ENCODE data around the gene MLXIP. TPM values are rescaled to one million over a fixed set of nuclear protein-coding genes. Genes with fewer than 3 reads are reported as not detected.

Gene MLXIP
- total and polyA plus RNA-seq, 2 of the 13 experiments (the other 11 are each of a cell fraction or from before 2014, with no cell fraction given): 5.3 to 6.7 TPM

GRCh38 chr12:122079033-122079531, 526 bp downstream of the MLXIP start (continued):
- TF ChIP-seq ZNF83 (CRISPR knock-in tag; IDR thresholded peaks at IDR 0.05; ENCODE audit: borderline replicate concordance) (0 out of 2 replicates have a peak, but pooled peaks have one; percentile 65), ASH2L (IDR thresholded peaks at IDR 0.05; ENCODE audit: insufficient read length, low read depth, low read length) (no peak), FOXP1 (IDR thresholded peaks at IDR 0.05) (no peak), FOXP1 (CRISPR knock-in tag; IDR thresholded peaks at IDR 0.05) (no peak), ZNF792 (CRISPR knock-in tag; IDR thresholded peaks at IDR 0.05) (no peak; the same call in 1 of the 2 replicates), RCOR2 (CRISPR knock-in tag; IDR thresholded peaks at IDR 0.05) (no peak), ZNF644 (CRISPR knock-in tag; IDR thresholded peaks at IDR 0.05; ENCODE audit: low read depth) (no peak), ISL2 (CRISPR knock-in tag; IDR thresholded peaks at IDR 0.05) (no peak), GFI1 (CRISPR knock-in tag; IDR thresholded peaks at IDR 0.05; ENCODE audit: borderline replicate concordance) (no peak), DMAP1 (CRISPR knock-in tag; IDR thresholded peaks at IDR 0.05) (peak; percentile 48; the same call in 1 of the 2 replicates), ZNF574 (CRISPR knock-in tag; IDR thresholded peaks at IDR 0.05) (peak; percentile 56; the same call in 1 of the 2 replicates), NR2C2 (CRISPR knock-in tag; IDR thresholded peaks at IDR 0.05; ENCODE audit: borderline replicate concordance) (0 out of 2 replicates have a peak, but pooled peaks have one; percentile 4), ZNF44 (CRISPR knock-in tag; IDR thresholded peaks at IDR 0.05) (no peak; the same call in 1 of the 2 replicates), ZNF546 (CRISPR knock-in tag; conservative IDR thresholded peaks at IDR 0.05) (peak; percentile 73; the same call in 1 of the 2 replicates), JUNB (CRISPR knock-in tag; IDR thresholded peaks at IDR 0.05; ENCODE audit: borderline replicate concordance) (peak; percentile 80; the same call in 1 of the 2 replicates), ZNF20 (CRISPR knock-in tag; IDR thresholded peaks at IDR 0.05) (0 out of 2 replicates have a peak, but pooled peaks have one; percentile 33), ZFP41 (CRISPR knock-in tag; IDR thresholded peaks at IDR 0.05; ENCODE audit: borderline replicate concordance) (peak; percentile 80; the same call in 1 of the 2 replicates), ZNF672 (CRISPR knock-in tag; IDR thresholded peaks at IDR 0.05) (peak; percentile 95; the same call in 1 of the 2 replicates), ZBTB44 (CRISPR knock-in tag; IDR thresholded peaks at IDR 0.05) (peak; percentile 88), THYN1 (CRISPR knock-in tag; IDR thresholded peaks at IDR 0.05; ENCODE audit: borderline replicate concordance, low read depth) (no peak), ZNF160 (CRISPR knock-in tag; IDR thresholded peaks at IDR 0.05) (0 out of 2 replicates have a peak, but pooled peaks have one; percentile 29), ZNF749 (CRISPR knock-in tag; IDR thresholded peaks at IDR 0.05; ENCODE audit: borderline replicate concordance) (no peak), ZBTB38 (CRISPR knock-in tag; IDR thresholded peaks at IDR 0.05) (0 out of 2 replicates have a peak, but pooled peaks have one; percentile 23), ZNF30 (CRISPR knock-in tag; IDR thresholded peaks at IDR 0.05) (peak; percentile 92), NFATC3 (CRISPR knock-in tag; IDR thresholded peaks at IDR 0.05) (0 out of 2 replicates have a peak, but pooled peaks have one; percentile 36), KLF16 (CRISPR knock-in tag; IDR thresholded peaks at IDR 0.05) (peak in 1 of 2 experiments; percentile 75; a peak in 1 of 4 replicates)
- TF ChIP-seq, protein P1, sequence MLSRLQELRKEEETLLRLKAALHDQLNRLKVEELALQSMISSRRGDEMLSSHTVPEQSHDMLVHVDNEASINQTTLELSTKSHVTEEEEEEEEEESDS (CRISPR knock-in tag; IDR thresholded peaks at IDR 0.05; ENCODE audit: borderline replicate concordance): no peak
- TF ChIP-seq, protein P2, sequence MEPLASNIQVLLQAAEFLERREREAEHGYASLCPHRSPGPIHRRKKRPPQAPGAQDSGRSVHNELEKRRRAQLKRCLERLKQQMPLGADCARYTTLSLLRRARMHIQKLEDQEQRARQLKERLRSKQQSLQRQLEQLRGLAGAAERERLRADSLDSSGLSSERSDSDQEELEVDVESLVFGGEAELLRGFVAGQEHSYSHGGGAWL (CRISPR knock-in tag; IDR thresholded peaks at IDR 0.05): peak; percentile 96
